Measurements from ENCODE around the gene GBX2.

DNA sequence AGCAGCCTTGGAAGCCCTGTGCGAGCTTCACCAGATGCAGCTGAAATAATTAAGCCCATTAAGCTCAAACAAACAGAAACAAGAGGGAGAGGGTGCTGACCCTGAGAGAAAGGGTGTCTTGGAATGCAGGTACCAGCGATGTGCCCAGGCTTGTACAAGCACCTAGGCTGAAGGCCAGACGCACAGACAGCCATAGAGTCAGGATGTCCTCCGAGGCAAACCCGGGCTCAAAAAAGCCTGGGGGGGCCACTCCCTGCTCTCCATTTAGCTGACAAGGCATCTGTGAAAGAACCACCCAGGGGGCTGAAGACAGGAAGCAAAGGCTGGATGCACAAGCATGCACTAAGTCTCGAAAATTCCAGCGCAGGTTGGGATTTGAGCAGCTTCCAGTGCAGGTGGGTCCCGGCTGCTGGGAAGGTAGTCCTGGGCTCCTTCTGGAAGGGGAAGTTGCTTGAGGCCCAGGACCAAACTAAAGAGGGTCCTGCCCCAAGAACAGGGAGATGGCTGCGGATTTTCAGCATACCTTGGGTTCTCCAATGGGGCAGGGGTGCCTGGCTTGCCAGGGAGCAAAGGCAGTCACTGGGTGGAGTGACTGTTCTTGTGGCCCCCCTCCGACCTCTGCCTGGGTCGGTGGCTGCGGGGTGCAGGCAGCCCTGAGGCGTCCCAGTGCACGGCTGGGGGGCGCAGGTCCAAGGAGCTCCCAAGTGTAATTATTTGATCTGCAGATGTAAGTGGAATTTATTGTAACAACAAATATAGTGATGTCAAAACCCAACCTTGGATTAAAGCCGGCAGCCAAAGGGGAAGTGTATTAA is 5.9 kb downstream of the GBX2 start:
- peak; percentile 52 for TF ChIP-seq EZH2 (IDR thresholded peaks at IDR 0.05; ENCODE audit: borderline replicate concordance)
- TF ChIP-seq, protein P1, sequence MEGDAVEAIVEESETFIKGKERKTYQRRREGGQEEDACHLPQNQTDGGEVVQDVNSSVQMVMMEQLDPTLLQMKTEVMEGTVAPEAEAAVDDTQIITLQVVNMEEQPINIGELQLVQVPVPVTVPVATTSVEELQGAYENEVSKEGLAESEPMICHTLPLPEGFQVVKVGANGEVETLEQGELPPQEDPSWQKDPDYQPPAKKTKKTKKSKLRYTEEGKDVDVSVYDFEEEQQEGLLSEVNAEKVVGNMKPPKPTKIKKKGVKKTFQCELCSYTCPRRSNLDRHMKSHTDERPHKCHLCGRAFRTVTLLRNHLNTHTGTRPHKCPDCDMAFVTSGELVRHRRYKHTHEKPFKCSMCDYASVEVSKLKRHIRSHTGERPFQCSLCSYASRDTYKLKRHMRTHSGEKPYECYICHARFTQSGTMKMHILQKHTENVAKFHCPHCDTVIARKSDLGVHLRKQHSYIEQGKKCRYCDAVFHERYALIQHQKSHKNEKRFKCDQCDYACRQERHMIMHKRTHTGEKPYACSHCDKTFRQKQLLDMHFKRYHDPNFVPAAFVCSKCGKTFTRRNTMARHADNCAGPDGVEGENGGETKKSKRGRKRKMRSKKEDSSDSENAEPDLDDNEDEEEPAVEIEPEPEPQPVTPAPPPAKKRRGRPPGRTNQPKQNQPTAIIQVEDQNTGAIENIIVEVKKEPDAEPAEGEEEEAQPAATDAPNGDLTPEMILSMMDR (IDR thresholded peaks at IDR 0.05; ENCODE audit: poor library complexity): no peak
- no peak for TF ChIP-seq EZH2phosphoT487 (IDR thresholded peaks at IDR 0.05; ENCODE audit: low read depth, severe bottlenecking, unreplicated experiment)

Measured in hepatocyte (in vitro differentiated cells).